Prostate gland (tissue), 2 donors: ENCODE measurements around the gene MTG1. TPM values are rescaled to one million over a fixed set of nuclear protein-coding genes. Genes with fewer than 3 reads are reported as not detected.

Experiments used
- DNase-seq: peaks from one replicate; pipeline ENCODE4 v3.0.0-alpha.2; 2019; ENCODE audit warnings: low spot score
- H3K27ac ChIP-seq, 2 donors: fragments of 200-600 bp; sonication (generic); 2 replicates each; pipeline ENCODE4 v1.5.1; 2017 to 2019
- H3K27me3 ChIP-seq: fragments of 200-600 bp; sonication (generic); replicated peaks from 2 replicates; pipeline ENCODE4 v1.5.1; 2019; ENCODE audit not compliant: insufficient read depth
- H3K36me3 ChIP-seq, 2 donors: fragments of 200-600 bp; sonication (generic); 1 replicate in 1 of 2; 2 replicates in 1 of 2; pipeline versions ENCODE4 v1.5.1 to v1.8.1; 2017 to 2019
- H3K4me1 ChIP-seq: fragments of 200-600 bp; sonication (generic); replicated peaks from 2 replicates; pipeline ENCODE4 v1.5.1; 2019
- H3K4me3 ChIP-seq, 2 donors: fragments of 200-600 bp; sonication (generic); 2 replicates each; pipeline ENCODE4 v1.5.1; 2017 to 2019
- H3K9me3 ChIP-seq: fragments of 200-600 bp; sonication (generic); 2 replicates; pipeline ENCODE4 v1.5.1; 2017
- CTCF ChIP-seq, 4 experiments: fragments of 200-600 bp in 2 of 4; fragments of 450-650 bp in 2 of 4; sonication (generic) in 2 of 4; IDR thresholded peaks; 1 replicate in 3 of 4; 2 replicates in 1 of 4; pipeline ENCODE4 v1.5.1; 2016 to 2019; ENCODE audit warnings: antibody characterized with exemption in 4 of 4, mild to moderate bottlenecking in 2 of 4, moderate library complexity in 2 of 4
- POLR2A ChIP-seq: fragments of 450-650 bp; IDR thresholded peaks from one replicate; pipeline ENCODE4 v1.6.1; 2016; ENCODE audit warnings: antibody characterized with exemption, mild to moderate bottlenecking
- POLR2AphosphoS5 ChIP-seq: sonication (generic); formaldehyde crosslinking; IDR thresholded peaks from one replicate; pipeline ENCODE4 v1.6.1; 2017; ENCODE audit warnings: antibody characterized with exemption
- WGBS: methylation state at CpG from one replicate; pipeline ENCODE4 v1.1.5; 2018; 5-methylcytosine and 5-hydroxymethylcytosine counted together
- intact Hi-C: fragments of 100-400 bp; cut with DNase I; formaldehyde crosslinking; loops from one replicate; pipeline ENCODE4 v1.14.2; 2022
- total RNA-seq, 2 donors: library from RNA; depleted of rRNA; stranded (reverse); fragments of >200 nt; gene quantifications; one replicate each; pipeline ENCODE4 v1.1.0, GENCODE V29; 2016

MTG1 gene
- total RNA-seq, 2 donors from 2014 or later = 26.8 to 67.4 TPM

GRCh38 chr10:133445751-133446708 is 52.1 kb downstream of the MTG1 start:
- Histone ChIP-seq H3K4me1 (no peaks in the 10 kb centered on the region), H3K36me3 (no peaks in the 10 kb centered on the region), H3K27ac (no peak overlapping the region), H3K27me3 (no peaks in the 10 kb centered on the region), H3K4me3 (no peak overlapping the region), H3K9me3 (no peaks in the 10 kb centered on the region)
- intact Hi-C loops = no loop called here
- DNase-seq = no peak
- 58% methylated on average over 64 of the region's 80 CpGs for WGBS
- TF ChIP-seq CTCF (IDR thresholded peaks at IDR 0.05) (no peak), POLR2A (no peak), POLR2AphosphoS5 (no peak)

GRCh38 chr10:133446979-133447378 is 53.0 kb downstream of the MTG1 start:
- Histone ChIP-seq H3K27ac (no peak overlapping the region), H3K9me3 (no peaks in the 10 kb centered on the region), H3K36me3 (no peaks in the 10 kb centered on the region), H3K27me3 (no peaks in the 10 kb centered on the region), H3K4me3 (no peak overlapping the region), H3K4me1 (no peaks in the 10 kb centered on the region)
- WGBS = 87% methylated on average over 11 of the region's 11 CpGs
- intact Hi-C loops = no loop called here
- DNase-seq = no peak
- TF ChIP-seq POLR2A (no peak), CTCF (IDR thresholded peaks at IDR 0.05) (no peak)

- Histone ChIP-seq H3K27me3 (no peaks in the 10 kb centered on the region), H3K9me3 (no peaks in the 10 kb centered on the region), H3K4me1 (no peaks in the 10 kb centered on the region), H3K27ac (no peak overlapping the region), H3K36me3 (no peaks in the 10 kb centered on the region), H3K4me3 (no peak overlapping the region)
- TF ChIP-seq CTCF (IDR thresholded peaks at IDR 0.05) = no peak
- TF ChIP-seq POLR2A = no peak
- no peak for TF ChIP-seq POLR2AphosphoS5
- intact Hi-C loops = no loop called here
- no peak for DNase-seq
Observed at GRCh38 chr10:133448120-133448519, 54.2 kb downstream of the MTG1 start.

GRCh38 chr10:133451346-133451745 is 57.4 kb downstream of the MTG1 start:
- WGBS = 51% methylated on average over 4 of the region's 4 CpGs
- H3K27ac ChIP-seq = no peak overlapping the region
- intact Hi-C loops = no loop called here

More at GRCh38 chr10:133451346-133451745, 57.4 kb downstream of the MTG1 start:
- no peak for DNase-seq
- Histone ChIP-seq H3K4me3 (no peak overlapping the region), H3K27me3 (no peaks in the 10 kb centered on the region), H3K4me1 (no peaks in the 10 kb centered on the region), H3K36me3 (no peaks in the 10 kb centered on the region), H3K9me3 (no peaks in the 10 kb centered on the region)
- TF ChIP-seq POLR2A (no peak), CTCF (IDR thresholded peaks at IDR 0.05) (no peak), POLR2AphosphoS5 (no peak)
